Subcutaneous adipose tissue (tissue), 4 donors: ENCODE results near the gene S1PR3. TPM values are rescaled to one million over a fixed set of nuclear protein-coding genes. Genes with fewer than 3 reads are reported as not detected.

Source experiments
- total RNA-seq, 4 donors: library from RNA; depleted of rRNA; stranded (reverse); fragments of >200 nt; gene quantifications; one replicate each; pipeline ENCODE4 v1.1.0, GENCODE V29; 2016
- TF ChIP-seq, protein P1 (sequence below): fragments of 450-650 bp; IDR thresholded peaks from one replicate; pipeline ENCODE4 v1.5.1; 2016; ENCODE audit warnings: low read depth, mild to moderate bottlenecking, control low read depth, antibody characterized with exemption, moderate library complexity

Gene S1PR3
- total RNA-seq, 4 donors from 2014 or later: 6.2 to 22.1 (median 15.3) TPM

GRCh38 chr9:89047667-89048066 lies 56.4 kb downstream of the S1PR3 start:
- TF ChIP-seq, protein P1, sequence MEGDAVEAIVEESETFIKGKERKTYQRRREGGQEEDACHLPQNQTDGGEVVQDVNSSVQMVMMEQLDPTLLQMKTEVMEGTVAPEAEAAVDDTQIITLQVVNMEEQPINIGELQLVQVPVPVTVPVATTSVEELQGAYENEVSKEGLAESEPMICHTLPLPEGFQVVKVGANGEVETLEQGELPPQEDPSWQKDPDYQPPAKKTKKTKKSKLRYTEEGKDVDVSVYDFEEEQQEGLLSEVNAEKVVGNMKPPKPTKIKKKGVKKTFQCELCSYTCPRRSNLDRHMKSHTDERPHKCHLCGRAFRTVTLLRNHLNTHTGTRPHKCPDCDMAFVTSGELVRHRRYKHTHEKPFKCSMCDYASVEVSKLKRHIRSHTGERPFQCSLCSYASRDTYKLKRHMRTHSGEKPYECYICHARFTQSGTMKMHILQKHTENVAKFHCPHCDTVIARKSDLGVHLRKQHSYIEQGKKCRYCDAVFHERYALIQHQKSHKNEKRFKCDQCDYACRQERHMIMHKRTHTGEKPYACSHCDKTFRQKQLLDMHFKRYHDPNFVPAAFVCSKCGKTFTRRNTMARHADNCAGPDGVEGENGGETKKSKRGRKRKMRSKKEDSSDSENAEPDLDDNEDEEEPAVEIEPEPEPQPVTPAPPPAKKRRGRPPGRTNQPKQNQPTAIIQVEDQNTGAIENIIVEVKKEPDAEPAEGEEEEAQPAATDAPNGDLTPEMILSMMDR: no peak

GRCh38 chr9:89048616-89049015 lies 57.3 kb downstream of the S1PR3 start:
- TF ChIP-seq, protein P1: no peak

GRCh38 chr9:89049646-89050045 lies 58.4 kb downstream of the S1PR3 start:
- TF ChIP-seq, protein P1: no peak

GRCh38 chr9:89051421-89052025 lies 60.3 kb downstream of the S1PR3 start:
- TF ChIP-seq, protein P1: no peak

DNA sequence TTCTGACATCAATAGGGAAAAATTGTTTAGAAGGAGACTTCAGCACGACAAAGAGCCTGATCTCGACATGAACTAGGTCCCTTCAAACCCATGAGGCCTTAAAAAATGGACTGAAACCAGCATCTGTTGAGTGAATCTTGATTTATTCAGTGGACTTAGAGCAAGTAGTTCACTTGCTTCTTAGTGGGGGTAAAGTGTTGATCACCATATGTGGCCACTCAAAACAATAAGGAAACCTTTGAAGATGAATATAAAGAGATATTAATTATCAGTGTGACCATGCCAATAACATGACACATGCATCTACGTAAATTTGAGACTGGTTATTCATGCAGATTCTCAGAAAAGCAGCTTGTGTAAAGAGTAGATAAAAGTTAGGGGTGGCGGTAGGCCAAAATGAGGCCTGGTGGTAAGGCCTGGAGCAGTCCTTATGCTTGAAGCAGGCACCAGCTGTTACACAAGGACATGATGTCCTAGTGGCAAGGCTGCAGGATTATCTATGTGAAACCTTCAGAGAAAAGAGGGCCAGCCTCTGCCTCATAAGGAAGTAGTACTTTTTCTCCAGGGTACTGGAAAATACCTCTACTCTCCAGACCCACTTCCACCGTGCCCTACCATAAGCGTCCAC lies 61.3 kb downstream of the S1PR3 start:
- TF ChIP-seq, protein P1: no peak

DNA sequence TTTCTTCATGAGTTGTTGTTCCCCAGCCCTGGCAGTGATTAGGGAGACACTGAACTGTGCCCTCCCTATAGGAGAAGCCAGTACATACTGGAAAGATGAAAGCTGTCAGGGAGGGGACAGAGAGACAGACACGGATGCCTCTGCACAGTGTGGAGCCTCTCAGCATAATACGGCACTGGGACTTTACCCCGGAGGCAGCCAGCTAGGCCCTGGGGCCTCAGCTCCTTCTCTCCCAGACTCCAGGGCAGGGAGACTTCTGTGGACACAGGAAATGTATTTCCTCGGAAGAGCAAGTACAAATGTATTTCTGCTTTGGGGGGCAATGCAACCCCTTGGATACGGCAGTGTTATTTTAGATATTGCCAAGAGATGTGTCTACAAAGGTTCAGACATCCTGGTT lies 62.0 kb downstream of the S1PR3 start:
- TF ChIP-seq, protein P1: no peak

Other genes with a start within 250 kb of the S1PR3 start
- gene SHC3, start 187.3 kb downstream of the S1PR3 start, total RNA-seq: 1 to 10 TPM; 1.1 to 4.7 (median 2.5) TPM